Measurements from ENCODE around the gene PLCB2. TPM values are rescaled to one million over a fixed set of nuclear protein-coding genes. Genes with fewer than 3 reads are reported as not detected.
A peak's percentile ranks its signal among the peaks of the same experiment; 100 is the strongest.

The PLCB2 gene
- total and polyA plus RNA-seq, 12 donors = 2.5 to 100 (median 24.3) TPM

DNA sequence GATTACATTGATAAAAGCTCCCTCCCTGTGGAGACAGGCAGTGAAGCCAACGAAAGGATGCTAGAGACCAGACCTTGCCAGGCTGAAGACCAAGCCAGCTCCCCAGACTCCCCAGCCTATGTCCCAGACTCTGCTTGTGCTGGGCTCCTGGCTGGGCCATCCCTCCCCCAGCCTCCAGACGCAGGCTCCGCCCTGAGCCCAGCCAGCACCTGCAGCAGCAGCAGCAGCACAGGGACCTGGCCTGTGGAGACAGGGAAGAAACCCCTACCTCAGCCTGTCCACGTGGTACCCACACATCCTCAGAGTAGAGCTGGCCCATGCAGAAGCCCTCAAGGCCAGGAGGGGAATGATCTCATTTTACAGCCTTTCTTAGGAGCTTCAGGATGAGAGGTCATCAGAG, 38.1 kb downstream of the PLCB2 start:
- Histone ChIP-seq H3K4me3 (no peak overlapping the region), H3K4me1 (replicated peaks in 1 of 2) (peaks cover 17 to 21% of the 10 kb centered on the region in 2 donors), H3K9me3 (replicated peaks in 1 of 3) (no peaks in the 10 kb centered on the region), H3K36me3 (replicated peaks in 1 of 2) (peaks cover 0 to 4% of the 10 kb centered on the region in 2 donors), H3K27ac (no peak overlapping the region), H3K27me3 (no peaks in the 10 kb centered on the region)
- intact Hi-C loops (cut with DNase I) = loop anchor here (5.0 to 10.0 kb wide), 3 partner anchors 47 to 225 kb away; no protein-coding TSS in a partner anchor
- TF ChIP-seq, protein P1, sequence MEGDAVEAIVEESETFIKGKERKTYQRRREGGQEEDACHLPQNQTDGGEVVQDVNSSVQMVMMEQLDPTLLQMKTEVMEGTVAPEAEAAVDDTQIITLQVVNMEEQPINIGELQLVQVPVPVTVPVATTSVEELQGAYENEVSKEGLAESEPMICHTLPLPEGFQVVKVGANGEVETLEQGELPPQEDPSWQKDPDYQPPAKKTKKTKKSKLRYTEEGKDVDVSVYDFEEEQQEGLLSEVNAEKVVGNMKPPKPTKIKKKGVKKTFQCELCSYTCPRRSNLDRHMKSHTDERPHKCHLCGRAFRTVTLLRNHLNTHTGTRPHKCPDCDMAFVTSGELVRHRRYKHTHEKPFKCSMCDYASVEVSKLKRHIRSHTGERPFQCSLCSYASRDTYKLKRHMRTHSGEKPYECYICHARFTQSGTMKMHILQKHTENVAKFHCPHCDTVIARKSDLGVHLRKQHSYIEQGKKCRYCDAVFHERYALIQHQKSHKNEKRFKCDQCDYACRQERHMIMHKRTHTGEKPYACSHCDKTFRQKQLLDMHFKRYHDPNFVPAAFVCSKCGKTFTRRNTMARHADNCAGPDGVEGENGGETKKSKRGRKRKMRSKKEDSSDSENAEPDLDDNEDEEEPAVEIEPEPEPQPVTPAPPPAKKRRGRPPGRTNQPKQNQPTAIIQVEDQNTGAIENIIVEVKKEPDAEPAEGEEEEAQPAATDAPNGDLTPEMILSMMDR (IDR thresholded peaks at IDR 0.05) = no peak
- no peak for TF ChIP-seq POLR2A (IDR thresholded peaks at IDR 0.05)
- 73 to 83% (median 79%) methylated on average over 1 to 4 of the region's 4 CpGs for WGBS, 4 donors
- no peak for DNase-seq

DNA sequence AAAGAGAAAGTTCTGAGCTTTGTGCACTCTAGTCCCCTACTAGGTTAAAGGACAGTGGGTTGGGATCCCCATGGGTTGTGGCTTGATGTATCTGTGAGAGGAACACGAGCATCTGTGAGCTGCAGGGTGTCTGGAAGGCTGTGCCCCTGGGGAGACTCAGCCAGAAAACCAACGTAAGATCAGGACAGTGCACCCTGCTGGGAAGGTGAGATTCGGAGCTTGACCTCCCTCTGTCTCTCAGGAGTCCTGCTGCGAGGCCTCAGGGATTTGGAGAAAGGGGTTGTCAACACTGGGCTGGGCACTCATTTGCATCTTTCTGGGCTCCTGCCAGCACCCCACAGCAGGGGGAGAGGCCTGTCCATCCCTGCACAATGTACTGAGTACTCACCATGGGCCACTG, 40.1 kb downstream of the PLCB2 start:
- no peak for TF ChIP-seq POLR2A (IDR thresholded peaks at IDR 0.05)
- TF ChIP-seq, protein P1 (IDR thresholded peaks at IDR 0.05) = no peak
- intact Hi-C loops (cut with DNase I) = no loop called here

DNA sequence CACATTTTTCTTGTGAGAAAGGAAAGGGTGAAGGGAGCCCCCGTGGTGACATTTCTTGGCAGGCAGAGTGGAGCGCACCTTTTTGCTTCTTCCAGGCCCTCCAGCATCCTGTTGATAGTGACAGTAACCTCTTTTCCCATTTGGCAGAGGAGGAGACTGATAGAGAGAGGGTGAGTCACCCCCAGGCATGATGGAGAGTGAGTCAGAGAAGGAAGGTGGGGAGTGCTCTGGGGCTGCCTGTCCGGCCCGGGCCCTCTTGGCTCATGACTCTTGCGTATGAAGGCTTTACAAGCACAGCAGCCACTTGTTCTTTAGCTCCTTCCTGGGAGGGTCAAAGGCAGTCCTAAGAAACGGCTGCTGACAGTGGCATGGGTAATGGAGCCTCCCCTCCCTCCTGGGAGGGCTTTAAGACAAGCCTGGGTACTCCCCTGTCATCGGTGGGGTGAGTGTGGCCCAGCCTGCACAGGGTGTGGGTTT, 40.9 kb downstream of the PLCB2 start:
- Histone ChIP-seq H3K36me3 (replicated peaks in 1 of 2) (peaks cover 0 to 4% of the 10 kb centered on the region in 2 donors), H3K4me3 (no peak overlapping the region), H3K27me3 (no peaks in the 10 kb centered on the region), H3K9me3 (replicated peaks in 1 of 3) (no peaks in the 10 kb centered on the region), H3K4me1 (replicated peaks in 1 of 2) (peaks cover 36 to 39% of the 10 kb centered on the region in 2 donors), H3K27ac (peak overlapping the region; percentile 65 to 91 (median 84))
- peak; percentile 86 to 97 (median 95) for DNase-seq
- intact Hi-C loops (cut with DNase I) = no loop called here
- WGBS, 4 donors = 25 to 35% (median 32%) methylated on average over 5 to 7 of the region's 7 CpGs
- TF ChIP-seq POLR2A (IDR thresholded peaks at IDR 0.05) = peak in 1 of 2 donors; percentile 80
- TF ChIP-seq, protein P1 (IDR thresholded peaks at IDR 0.05) = no peak

More for the DNA sequence above, 40.1 kb downstream of the PLCB2 start:
- H3K27ac ChIP-seq = peak overlapping the region in 1 of 5 donors; percentile 89
- no peak for DNase-seq
- no peak overlapping the region for H3K4me3 ChIP-seq
- peaks cover 35 to 39% of the 10 kb centered on the region in 2 donors for H3K4me1 ChIP-seq (replicated peaks in 1 of 2)
- no peaks in the 10 kb centered on the region for H3K9me3 ChIP-seq (replicated peaks in 1 of 3)
- 79 to 83% (median 83%) methylated on average over 4 of the region's 4 CpGs; no CpG with 5 or more reads in 1 of the 4 donors for WGBS, 4 donors
- peaks cover 0 to 4% of the 10 kb centered on the region in 2 donors for H3K36me3 ChIP-seq (replicated peaks in 1 of 2)
- no peaks in the 10 kb centered on the region for H3K27me3 ChIP-seq

DNA sequence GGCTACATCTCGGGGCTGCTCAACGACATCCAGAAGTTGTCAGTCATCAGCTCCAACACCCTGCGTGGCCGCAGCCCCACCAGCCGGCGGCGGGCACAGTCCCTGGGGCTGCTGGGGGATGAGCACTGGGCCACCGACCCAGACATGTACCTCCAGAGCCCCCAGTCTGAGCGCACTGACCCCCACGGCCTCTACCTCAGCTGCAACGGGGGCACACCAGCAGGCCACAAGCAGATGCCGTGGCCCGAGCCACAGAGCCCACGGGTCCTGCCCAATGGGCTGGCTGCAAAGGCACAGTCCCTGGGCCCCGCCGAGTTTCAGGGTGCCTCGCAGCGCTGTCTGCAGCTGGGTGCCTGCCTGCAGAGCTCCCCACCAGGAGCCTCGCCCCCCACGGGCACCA, 41.9 kb downstream of the PLCB2 start:
- no peak overlapping the region for H3K4me3 ChIP-seq
- TF ChIP-seq, protein P1 (IDR thresholded peaks at IDR 0.05) = no peak
- no peak for TF ChIP-seq POLR2A (IDR thresholded peaks at IDR 0.05)
- H3K27ac ChIP-seq = peak overlapping the region in 3 of 5 donors; percentile 84 to 91 (median 89)
- H3K9me3 ChIP-seq (replicated peaks in 1 of 3) = no peaks in the 10 kb centered on the region
- H3K4me1 ChIP-seq (replicated peaks in 1 of 2) = peaks cover 36 to 39% of the 10 kb centered on the region in 2 donors
- H3K27me3 ChIP-seq = no peaks in the 10 kb centered on the region
- peaks cover 0 to 4% of the 10 kb centered on the region in 2 donors for H3K36me3 ChIP-seq (replicated peaks in 1 of 2)
- intact Hi-C loops (cut with DNase I) = no loop called here
- DNase-seq = no peak
- 93 to 100% (median 96%) methylated on average over 1 to 20 of the region's 20 CpGs for WGBS, 4 donors
